GM10266 (cell line): ENCODE data around the gene TBC1D10B.
A peak's percentile ranks its signal among the peaks of the same experiment; 100 is the strongest.

Source experiments
- DNase-seq: peaks from one replicate; pipeline ENCODE4 v3.0.0; 2012; ENCODE audit errors: extremely low spot score
- TF ChIP-seq, protein P1 (sequence below): IDR thresholded peaks from 2 replicates; pipeline ENCODE4 v1.5.1; 2012; ENCODE audit warnings: mild to moderate bottlenecking, low read depth; ENCODE audit not compliant: control insufficient read depth, insufficient read depth; ENCODE audit errors: missing control alignments

The TBC1D10B gene

GRCh38 chr16:30376461-30376902, 6.2 kb upstream of the TBC1D10B start:
- no peak for DNase-seq

GRCh38 chr16:30375864-30376263, 5.6 kb upstream of the TBC1D10B start:
- DNase-seq: no peak
- TF ChIP-seq, protein P1, sequence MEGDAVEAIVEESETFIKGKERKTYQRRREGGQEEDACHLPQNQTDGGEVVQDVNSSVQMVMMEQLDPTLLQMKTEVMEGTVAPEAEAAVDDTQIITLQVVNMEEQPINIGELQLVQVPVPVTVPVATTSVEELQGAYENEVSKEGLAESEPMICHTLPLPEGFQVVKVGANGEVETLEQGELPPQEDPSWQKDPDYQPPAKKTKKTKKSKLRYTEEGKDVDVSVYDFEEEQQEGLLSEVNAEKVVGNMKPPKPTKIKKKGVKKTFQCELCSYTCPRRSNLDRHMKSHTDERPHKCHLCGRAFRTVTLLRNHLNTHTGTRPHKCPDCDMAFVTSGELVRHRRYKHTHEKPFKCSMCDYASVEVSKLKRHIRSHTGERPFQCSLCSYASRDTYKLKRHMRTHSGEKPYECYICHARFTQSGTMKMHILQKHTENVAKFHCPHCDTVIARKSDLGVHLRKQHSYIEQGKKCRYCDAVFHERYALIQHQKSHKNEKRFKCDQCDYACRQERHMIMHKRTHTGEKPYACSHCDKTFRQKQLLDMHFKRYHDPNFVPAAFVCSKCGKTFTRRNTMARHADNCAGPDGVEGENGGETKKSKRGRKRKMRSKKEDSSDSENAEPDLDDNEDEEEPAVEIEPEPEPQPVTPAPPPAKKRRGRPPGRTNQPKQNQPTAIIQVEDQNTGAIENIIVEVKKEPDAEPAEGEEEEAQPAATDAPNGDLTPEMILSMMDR: no peak

More at GRCh38 chr16:30376461-30376902, 6.2 kb upstream of the TBC1D10B start:
- TF ChIP-seq, protein P1: no peak

- no peak for DNase-seq
- TF ChIP-seq, protein P1: no peak
Observed at GRCh38 chr16:30374538-30374937, 4.2 kb upstream of the TBC1D10B start, which contains the start of gene MYL11. MYL11 (plus strand) TSS chr16:30374802; CDS start chr16:30374858, 56 bp downstream.

GRCh38 chr16:30372725-30373124, 2.4 kb upstream of the TBC1D10B start:
- DNase-seq: no peak
- TF ChIP-seq, protein P1: no peak

- no peak for DNase-seq
- TF ChIP-seq, protein P1: no peak
Observed at GRCh38 chr16:30372038-30372712, 1.9 kb upstream of the TBC1D10B start.

DNA sequence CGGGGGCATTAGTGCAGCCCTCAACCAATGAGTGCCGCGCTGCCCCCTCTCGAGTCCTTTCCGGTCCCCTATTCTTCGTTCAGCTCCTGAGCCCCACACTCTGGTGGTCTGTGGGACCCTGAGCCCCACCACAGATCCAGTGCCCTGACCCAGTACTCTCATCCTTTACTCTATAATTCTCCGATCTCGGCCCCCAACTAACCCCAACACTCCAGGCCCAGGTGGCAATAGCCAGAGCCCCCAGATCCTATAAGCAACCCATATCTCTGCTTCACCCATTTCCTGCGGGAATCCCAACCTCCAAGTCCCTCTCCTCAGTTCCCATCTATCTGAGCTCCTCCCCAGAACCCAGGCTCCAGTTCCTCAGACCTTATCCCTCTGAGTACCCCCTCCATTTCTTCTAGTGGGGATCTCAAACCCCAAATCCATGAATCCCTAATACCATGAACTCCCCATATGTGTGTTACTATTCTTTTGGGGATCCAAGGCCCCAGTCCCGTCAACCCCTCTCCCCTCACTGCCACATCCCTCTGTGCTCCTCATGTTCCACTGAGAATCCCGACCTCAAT, 1.0 kb upstream of the TBC1D10B start:
- TF ChIP-seq, protein P1: peak; percentile 21
- no peak for DNase-seq

DNA sequence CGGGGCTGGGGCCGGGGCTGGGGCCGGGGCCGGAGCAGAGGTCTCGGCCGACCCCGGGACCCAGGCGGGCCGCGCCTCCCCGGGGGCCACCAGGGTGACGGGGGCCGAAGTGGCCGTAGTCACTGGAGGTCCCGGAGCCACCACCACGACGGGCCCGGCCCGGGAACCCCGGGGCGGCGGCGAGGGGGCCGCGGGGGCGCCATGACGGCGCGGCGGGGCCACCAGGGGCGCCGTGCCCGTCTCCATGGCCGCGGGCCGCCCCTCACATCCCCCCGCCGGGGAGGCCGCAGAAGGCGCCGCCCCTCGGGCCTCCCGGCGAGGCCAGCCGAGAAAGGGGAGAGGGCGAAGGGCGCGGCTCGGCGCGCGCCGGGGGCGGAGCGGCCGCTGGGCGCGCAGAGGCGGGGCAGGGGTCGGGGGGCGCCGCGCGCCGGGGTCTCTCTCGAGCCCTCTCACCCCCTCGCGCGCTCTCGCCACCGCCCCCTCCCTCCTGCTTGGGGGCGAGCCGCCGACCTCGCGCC, 297 bp downstream of the TBC1D10B start:
- TF ChIP-seq, protein P1: peak; percentile 10
- no peak for DNase-seq
